HUES64 (cell line): ENCODE measurements around the gene GBP6.
"Not testable (repeated sequence)": the region's sequence is repeated elsewhere in the genome, so short reads cannot be mapped to it uniquely, and the experiment has no call there.

ENCODE experiments used
- H3K27ac ChIP-seq: 2 replicates; pipeline ENCODE4 v1.7.0; 2013; ENCODE audit warnings: low read depth, low read length, inconsistent platforms
- H3K27me3 ChIP-seq: 2 replicates; pipeline ENCODE4 v1.6.1; 2013; ENCODE audit warnings: mild to moderate bottlenecking, low read length; ENCODE audit not compliant: insufficient read depth
- H3K36me3 ChIP-seq: 2 replicates; pipeline ENCODE4 v1.6.1; 2013; ENCODE audit warnings: mild to moderate bottlenecking, low read length; ENCODE audit not compliant: insufficient read depth
- H3K4me1 ChIP-seq: 2 replicates; pipeline ENCODE4 v1.6.1; 2013; ENCODE audit warnings: mild to moderate bottlenecking, low read length, moderate library complexity; ENCODE audit not compliant: insufficient read depth
- H3K4me3 ChIP-seq: 2 replicates; pipeline ENCODE4 v1.5.1; 2013; ENCODE audit warnings: mild to moderate bottlenecking, low read length, moderate library complexity
- H3K9ac ChIP-seq: 2 replicates; pipeline ENCODE4 v1.6.1; 2013; ENCODE audit warnings: mild to moderate bottlenecking, low read depth, low read length
- H3K9me3 ChIP-seq: 2 replicates; pipeline ENCODE4 v1.6.1; 2013; ENCODE audit warnings: low read depth, low read length; ENCODE audit not compliant: insufficient read depth
- WGBS: fragments of 150-250, 120-280 bp; methylation state at CpG from one replicate; pipeline ENCODE4 v1.1.7; 2013; ENCODE audit warnings: missing lambda C conversion rate; 5-methylcytosine and 5-hydroxymethylcytosine counted together

Gene GBP6

DNA sequence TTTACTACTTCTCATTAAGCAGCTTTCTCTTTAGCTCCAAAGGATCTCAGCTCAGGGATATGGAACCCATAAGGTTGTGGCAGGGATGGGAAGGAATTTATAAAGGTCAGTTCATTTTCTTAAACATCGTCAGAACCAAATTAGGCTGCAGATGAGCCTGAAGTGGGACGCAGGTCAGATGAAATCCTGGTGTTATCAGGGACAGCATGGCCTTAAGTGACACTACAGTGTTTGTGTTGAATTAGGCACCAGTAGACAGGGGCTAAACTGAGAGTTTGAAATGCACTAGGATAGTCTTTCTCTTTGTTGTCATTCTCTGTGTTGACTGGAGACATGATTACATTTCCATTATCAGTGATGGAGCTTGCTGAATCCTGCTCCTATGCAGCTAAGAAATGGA lies 43.9 kb downstream of the GBP6 start:
- H3K9ac ChIP-seq, H3K27me3 ChIP-seq, H3K4me3 ChIP-seq, H3K36me3 ChIP-seq, H3K4me1 ChIP-seq, H3K9me3 ChIP-seq, H3K27ac ChIP-seq: not testable (repeated sequence)
- WGBS: 90% methylated on average over 2 of the region's 2 CpGs

DNA sequence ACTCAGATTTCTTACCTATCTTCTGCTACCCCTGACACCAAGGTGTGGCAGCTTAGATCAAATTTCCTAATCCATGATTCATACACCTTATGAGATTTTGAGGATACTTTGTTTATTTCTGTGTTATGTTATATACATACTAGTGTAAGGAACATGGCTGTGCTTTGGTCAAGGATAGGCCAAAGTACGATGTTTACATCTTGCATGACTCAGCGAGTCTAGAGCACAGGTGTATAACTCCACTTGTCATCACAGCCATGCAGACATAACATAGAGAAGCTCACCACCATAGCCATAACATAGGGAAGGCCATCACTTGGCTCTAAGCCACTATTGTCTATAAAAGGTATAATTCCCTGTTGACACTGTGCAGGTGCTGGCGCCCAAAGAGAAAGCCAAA lies 61.2 kb downstream of the GBP6 start:
- 93% methylated on average over 3 of the region's 3 CpGs for WGBS
- H3K9me3 ChIP-seq: no peaks in the 10 kb centered on the region
- no peaks in the 10 kb centered on the region for H3K4me1 ChIP-seq
- no peaks in the 10 kb centered on the region for H3K36me3 ChIP-seq
- H3K9ac ChIP-seq: no peak overlapping the region
- H3K4me3 ChIP-seq: no peak overlapping the region
- H3K27me3 ChIP-seq: no peaks in the 10 kb centered on the region
- no peak overlapping the region for H3K27ac ChIP-seq

DNA sequence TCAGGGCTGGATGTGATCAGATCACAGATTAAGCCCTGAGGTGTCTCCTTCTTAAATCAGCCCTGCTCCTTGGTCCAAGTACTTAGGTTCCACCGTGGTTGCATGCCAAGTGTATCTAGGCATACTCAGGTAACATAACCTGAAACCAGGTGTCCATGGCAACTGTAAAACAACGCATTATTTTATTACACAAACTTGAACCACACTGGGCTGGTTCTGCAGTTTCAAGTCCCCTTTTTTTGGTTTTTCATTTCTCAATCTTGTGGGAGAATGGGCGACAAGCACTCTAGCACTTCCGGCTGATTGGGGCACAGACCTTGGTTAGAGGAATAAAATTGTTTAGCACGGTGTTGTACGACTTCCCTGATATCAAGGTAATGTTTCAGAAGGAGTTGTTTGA lies 65.2 kb downstream of the GBP6 start:
- Histone ChIP-seq H3K9me3 (no peaks in the 10 kb centered on the region), H3K9ac (no peak overlapping the region), H3K27ac (no peak overlapping the region), H3K4me3 (no peak overlapping the region), H3K27me3 (no peaks in the 10 kb centered on the region), H3K4me1 (no peaks in the 10 kb centered on the region), H3K36me3 (no peaks in the 10 kb centered on the region)
- WGBS: 94% methylated on average over 6 of the region's 6 CpGs

DNA sequence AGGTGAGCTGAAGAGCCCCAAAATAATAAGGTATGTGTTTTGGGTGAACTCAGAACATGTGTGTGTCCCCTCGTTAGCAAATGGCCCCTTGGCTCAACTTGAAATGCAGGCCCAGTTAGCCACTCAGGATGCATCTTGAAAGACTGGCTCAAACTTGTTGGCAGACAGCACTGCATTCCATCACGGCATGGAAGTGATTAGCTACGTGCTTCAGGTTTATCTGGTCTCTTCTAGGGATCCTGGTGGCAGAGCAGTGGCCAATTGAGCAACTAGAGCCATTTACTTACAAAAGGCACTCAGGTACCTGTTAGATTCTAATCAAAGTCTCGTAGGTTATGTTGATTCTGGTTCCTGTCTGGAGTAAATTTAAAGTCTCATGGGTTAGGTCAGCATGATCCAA lies 65.8 kb downstream of the GBP6 start:
- not testable (repeated sequence) for H3K4me1 ChIP-seq, H3K9ac ChIP-seq, H3K4me3 ChIP-seq, H3K36me3 ChIP-seq, H3K9me3 ChIP-seq, H3K27me3 ChIP-seq, H3K27ac ChIP-seq
- WGBS: 85% methylated on average over 1 of the region's 4 CpGs

DNA sequence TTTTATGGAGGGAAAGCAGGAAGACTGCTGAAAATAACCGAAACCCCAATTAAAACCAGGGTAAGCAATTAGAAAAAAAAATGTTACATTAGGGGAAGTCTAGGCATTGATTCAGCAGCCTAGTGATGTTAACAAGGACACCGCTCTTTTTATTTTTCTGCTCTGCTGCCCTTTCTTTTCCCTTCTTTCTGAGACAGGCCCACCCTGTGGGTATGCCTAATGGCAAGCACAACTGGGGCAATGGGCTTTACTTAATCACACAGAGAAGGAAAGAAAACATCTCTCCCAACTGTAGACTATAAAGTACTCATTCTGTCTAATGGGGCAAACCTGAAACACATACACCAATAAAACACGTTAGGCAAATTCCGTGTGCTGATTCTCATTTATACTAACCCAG lies 69.6 kb downstream of the GBP6 start:
- 95% methylated on average over 4 of the region's 4 CpGs for WGBS
- H3K4me3 ChIP-seq: no peak overlapping the region
- no peaks in the 10 kb centered on the region for H3K27me3 ChIP-seq
- no peaks in the 10 kb centered on the region for H3K36me3 ChIP-seq
- no peaks in the 10 kb centered on the region for H3K4me1 ChIP-seq
- no peak overlapping the region for H3K27ac ChIP-seq
- no peak overlapping the region for H3K9ac ChIP-seq
- no peaks in the 10 kb centered on the region for H3K9me3 ChIP-seq

DNA sequence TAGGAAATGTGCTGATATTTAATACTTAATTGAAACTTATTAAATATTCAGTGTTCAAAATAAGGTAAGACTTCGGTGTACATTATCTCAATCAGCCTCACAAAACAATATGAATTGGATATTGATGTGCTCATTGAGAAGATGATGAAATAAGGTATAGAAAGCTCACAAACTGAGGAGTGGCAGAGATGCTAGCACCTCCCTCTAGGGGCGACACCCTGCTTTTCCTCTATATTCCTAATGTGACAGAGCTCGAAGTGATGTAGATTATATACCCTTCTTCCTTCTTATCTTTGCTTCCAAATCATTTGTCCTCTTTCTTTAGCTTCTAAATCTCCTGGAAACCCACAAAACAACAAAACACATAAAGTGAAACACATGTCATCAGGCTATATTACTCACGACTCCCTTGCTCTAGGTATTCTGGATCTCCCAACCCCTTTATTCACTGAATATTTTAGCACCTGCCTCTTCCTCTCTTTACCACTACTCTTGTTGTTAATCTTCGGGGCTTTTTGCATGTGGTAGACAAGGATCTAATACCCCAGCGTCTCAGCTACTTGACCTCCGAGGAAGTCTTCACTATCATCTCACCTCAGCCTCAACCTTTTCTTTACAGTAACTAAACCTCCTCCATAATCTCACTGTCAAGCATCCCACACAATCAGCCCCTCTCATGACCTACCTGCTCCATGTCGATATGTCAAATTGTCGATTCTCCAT lies 70.4 kb downstream of the GBP6 start:
- not testable (repeated sequence) for H3K36me3 ChIP-seq, H3K27ac ChIP-seq, H3K4me3 ChIP-seq, H3K27me3 ChIP-seq, H3K4me1 ChIP-seq, H3K9me3 ChIP-seq, H3K9ac ChIP-seq
- 91% methylated on average over 8 of the region's 9 CpGs for WGBS
